ENCODE data around the gene RPTOR.

- no peak for TF ChIP-seq EP300 (conservative IDR thresholded peaks at IDR 0.05; ENCODE audit: poor library complexity, severe bottlenecking)
- TF ChIP-seq MXI1 (conservative IDR thresholded peaks at IDR 0.05; ENCODE audit: poor library complexity, severe bottlenecking), result no peak
- TF ChIP-seq, protein P1, sequence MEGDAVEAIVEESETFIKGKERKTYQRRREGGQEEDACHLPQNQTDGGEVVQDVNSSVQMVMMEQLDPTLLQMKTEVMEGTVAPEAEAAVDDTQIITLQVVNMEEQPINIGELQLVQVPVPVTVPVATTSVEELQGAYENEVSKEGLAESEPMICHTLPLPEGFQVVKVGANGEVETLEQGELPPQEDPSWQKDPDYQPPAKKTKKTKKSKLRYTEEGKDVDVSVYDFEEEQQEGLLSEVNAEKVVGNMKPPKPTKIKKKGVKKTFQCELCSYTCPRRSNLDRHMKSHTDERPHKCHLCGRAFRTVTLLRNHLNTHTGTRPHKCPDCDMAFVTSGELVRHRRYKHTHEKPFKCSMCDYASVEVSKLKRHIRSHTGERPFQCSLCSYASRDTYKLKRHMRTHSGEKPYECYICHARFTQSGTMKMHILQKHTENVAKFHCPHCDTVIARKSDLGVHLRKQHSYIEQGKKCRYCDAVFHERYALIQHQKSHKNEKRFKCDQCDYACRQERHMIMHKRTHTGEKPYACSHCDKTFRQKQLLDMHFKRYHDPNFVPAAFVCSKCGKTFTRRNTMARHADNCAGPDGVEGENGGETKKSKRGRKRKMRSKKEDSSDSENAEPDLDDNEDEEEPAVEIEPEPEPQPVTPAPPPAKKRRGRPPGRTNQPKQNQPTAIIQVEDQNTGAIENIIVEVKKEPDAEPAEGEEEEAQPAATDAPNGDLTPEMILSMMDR (IDR thresholded peaks at IDR 0.05; ENCODE audit: poor library complexity, severe bottlenecking), result no peak
These were observed 220.8 kb downstream of the RPTOR start for GRCh38 chr17:80765241-80765961.
